ENCODE data around the gene GRIA4.

DNA sequence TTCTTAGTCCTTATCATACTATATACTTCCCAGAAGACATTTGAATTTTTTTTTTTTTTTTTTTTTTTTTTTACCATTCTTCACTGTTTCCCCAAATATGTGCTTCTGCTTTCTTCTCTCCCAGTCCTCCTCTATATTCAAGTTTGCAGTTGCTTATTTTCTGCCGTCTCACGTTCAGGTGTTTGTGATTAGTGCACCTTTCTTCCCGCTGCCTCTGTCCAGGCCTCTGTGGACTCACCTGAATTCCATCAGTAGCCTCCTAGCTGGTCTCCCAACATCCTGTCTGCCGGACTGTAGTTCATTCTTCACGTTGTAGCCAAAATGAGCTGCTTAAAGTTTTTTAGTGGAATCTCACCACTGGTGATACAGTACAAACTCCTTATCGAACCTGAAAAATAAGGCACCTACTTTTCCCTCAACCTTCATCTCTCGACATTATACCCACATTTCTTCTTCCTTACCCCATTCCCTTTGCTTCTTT, 413.0 kb downstream of the GRIA4 start:
- TF ChIP-seq CTCF (conservative IDR thresholded peaks at IDR 0.05) (no peak), EZH2 (IDR thresholded peaks at IDR 0.05; ENCODE audit: low read depth) (no peak)
